Right atrium auricular region (tissue), 2 donors: Measurements from ENCODE around the gene CLNK. TPM values are rescaled to one million over a fixed set of nuclear protein-coding genes. Genes with fewer than 3 reads are reported as not detected.

Source experiments
- DNase-seq: peaks from one replicate; pipeline ENCODE4 v3.0.0-alpha.2; 2019; ENCODE audit warnings: low spot score
- H3K27ac ChIP-seq, 2 donors: fragments of 200-600 bp; sonication (generic); 1 replicate in 1 of 2; 2 replicates in 1 of 2; pipeline ENCODE4 v1.5.1; 2016 to 2019
- H3K27me3 ChIP-seq, 2 donors: fragments of 200-600 bp; sonication (generic); one replicate each; pipeline versions ENCODE4 v1.5.1 to v1.6.0; 2017 to 2019
- H3K36me3 ChIP-seq: fragments of 200-600 bp; sonication (generic); one replicate; pipeline ENCODE4 v1.5.1; 2016
- H3K4me1 ChIP-seq, 2 donors: fragments of 200-600 bp; sonication (generic); one replicate each; pipeline versions ENCODE4 v1.5.1 to v1.6.0; 2017 to 2019
- H3K4me3 ChIP-seq, 2 donors: fragments of 200-600 bp; sonication (generic); 1 replicate in 1 of 2; 2 replicates in 1 of 2; pipeline ENCODE4 v1.5.1; 2017 to 2019; ENCODE audit warnings: mild to moderate bottlenecking in 1 of 2, moderate library complexity in 1 of 2
- H3K9me3 ChIP-seq, 2 donors: fragments of 200-600 bp; sonication (generic); one replicate each; pipeline ENCODE4 v1.5.1; 2019
- total RNA-seq, 2 donors: library from RNA; depleted of rRNA; stranded (reverse); fragments of >200 nt; gene quantifications; one replicate each; pipeline ENCODE4 v1.1.0, GENCODE V29; 2016
- TF ChIP-seq, protein P1 (sequence below), 2 donors: fragments of 200-600 bp; sonication (generic); IDR thresholded peaks; one replicate each; pipeline ENCODE4 v1.5.1; 2019; ENCODE audit warnings: antibody characterized with exemption in 2 of 2

Gene CLNK
- total RNA-seq, 2 donors from 2014 or later = not detected

DNA sequence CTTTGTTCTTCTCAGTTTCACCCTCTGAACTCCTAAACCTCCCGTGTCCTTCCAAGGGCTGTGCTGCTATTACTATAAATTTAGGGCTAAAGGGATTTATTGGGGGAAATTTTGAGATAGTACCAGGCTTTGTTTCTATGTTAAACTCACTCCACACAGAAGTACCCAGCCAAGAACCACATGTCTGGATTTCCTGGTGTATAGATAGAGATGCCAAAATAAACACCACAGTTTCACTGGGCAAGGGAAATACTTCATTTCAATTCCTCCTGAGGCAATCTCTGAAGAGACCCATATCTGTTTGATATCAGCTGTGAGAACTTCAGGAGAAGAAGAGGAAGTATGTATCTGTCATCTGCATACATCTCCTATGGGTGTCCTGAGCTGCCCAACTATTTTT, 21.7 kb upstream of the CLNK start:
- H3K27ac ChIP-seq = no peak overlapping the region
- H3K9me3 ChIP-seq = no peaks in the 10 kb centered on the region

DNA sequence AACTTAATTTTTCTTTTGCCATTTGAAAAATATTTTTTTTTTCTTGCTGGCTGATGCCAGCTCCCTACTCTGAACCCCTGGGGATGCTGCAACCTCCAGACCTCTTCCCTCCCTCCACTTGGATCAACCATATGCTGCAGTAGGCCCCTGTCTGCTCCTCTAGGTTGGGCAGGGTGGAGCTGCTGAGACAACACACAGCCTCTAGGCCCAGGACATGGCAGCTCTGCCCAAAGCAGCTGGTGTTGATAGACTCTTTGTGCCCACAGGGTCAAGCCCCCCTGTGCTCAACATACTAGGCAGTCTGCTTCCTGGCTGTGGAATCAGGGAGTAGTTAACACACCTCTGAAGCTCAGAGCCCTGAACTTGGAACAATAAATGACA, 19.9 kb upstream of the CLNK start:
- no peak overlapping the region for H3K4me3 ChIP-seq
- TF ChIP-seq, protein P1, sequence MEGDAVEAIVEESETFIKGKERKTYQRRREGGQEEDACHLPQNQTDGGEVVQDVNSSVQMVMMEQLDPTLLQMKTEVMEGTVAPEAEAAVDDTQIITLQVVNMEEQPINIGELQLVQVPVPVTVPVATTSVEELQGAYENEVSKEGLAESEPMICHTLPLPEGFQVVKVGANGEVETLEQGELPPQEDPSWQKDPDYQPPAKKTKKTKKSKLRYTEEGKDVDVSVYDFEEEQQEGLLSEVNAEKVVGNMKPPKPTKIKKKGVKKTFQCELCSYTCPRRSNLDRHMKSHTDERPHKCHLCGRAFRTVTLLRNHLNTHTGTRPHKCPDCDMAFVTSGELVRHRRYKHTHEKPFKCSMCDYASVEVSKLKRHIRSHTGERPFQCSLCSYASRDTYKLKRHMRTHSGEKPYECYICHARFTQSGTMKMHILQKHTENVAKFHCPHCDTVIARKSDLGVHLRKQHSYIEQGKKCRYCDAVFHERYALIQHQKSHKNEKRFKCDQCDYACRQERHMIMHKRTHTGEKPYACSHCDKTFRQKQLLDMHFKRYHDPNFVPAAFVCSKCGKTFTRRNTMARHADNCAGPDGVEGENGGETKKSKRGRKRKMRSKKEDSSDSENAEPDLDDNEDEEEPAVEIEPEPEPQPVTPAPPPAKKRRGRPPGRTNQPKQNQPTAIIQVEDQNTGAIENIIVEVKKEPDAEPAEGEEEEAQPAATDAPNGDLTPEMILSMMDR (IDR thresholded peaks at IDR 0.05) = no peak
- no peak overlapping the region for H3K27ac ChIP-seq

More for the DNA sequence above, 21.7 kb upstream of the CLNK start:
- H3K27me3 ChIP-seq = no peaks in the 10 kb centered on the region
- H3K36me3 ChIP-seq = no peaks in the 10 kb centered on the region
- DNase-seq = no peak
- H3K4me3 ChIP-seq = no peak overlapping the region
- TF ChIP-seq, protein P1 (IDR thresholded peaks at IDR 0.05) = no peak
- no peaks in the 10 kb centered on the region for H3K4me1 ChIP-seq

DNA sequence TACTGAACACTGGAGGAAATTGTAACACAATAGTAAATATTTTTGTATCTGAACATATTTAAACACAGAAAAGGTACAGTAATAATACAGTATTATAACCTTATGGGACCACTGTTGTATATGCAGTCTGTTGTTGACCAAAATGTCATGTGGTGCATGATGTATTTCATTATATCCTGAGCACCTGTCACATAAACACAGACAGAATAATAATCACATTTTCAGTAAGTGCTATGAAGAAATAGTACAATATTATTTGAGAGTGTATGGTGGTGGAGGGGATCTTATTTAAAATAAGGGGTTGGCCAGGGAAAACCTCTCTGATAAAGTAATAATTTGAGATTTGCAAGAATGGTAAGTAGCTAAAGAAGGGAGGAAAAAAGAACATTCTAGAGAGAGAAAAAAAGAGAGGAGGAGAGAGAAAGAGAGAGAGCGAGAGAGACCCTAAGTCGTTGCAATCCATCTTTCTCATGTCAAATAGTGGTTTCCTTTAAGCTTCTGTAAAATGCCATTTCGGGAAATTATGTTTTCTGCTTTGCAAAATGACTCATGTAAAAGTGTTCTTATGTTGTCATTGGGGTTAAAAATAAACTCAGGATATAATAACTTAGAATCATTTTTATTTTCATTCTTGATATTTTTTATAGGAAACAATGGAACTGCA, 19.3 kb upstream of the CLNK start:
- no peak for DNase-seq

More for the DNA sequence above, 19.9 kb upstream of the CLNK start:
- Histone ChIP-seq H3K4me1 (no peaks in the 10 kb centered on the region), H3K27me3 (no peaks in the 10 kb centered on the region), H3K36me3 (no peaks in the 10 kb centered on the region), H3K9me3 (no peaks in the 10 kb centered on the region)
- DNase-seq = no peak

DNA sequence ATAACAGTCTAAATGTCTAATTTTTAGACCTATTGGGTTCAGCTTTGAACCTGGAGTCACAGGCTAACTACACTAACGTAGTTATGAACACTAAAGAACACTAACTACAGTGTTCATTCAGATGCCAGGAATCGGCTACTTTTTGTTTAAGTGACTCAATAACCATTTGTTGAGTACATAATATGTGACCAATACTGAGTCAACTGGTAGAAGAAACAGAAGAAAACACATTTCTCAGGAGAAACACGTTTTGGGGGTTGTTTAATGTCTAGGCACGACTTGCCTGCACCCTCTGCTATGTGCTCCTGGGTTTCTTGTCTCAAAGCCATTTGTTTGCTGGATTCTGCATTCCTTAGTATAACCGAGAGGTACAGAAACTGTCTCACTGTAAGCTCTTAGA, 18.6 kb upstream of the CLNK start:
- no peaks in the 10 kb centered on the region for H3K27me3 ChIP-seq
- no peaks in the 10 kb centered on the region for H3K4me1 ChIP-seq
- no peak for DNase-seq
- no peak overlapping the region for H3K27ac ChIP-seq
- no peaks in the 10 kb centered on the region for H3K9me3 ChIP-seq
- TF ChIP-seq, protein P1 (IDR thresholded peaks at IDR 0.05) = no peak
- no peak overlapping the region for H3K4me3 ChIP-seq
- H3K36me3 ChIP-seq = no peaks in the 10 kb centered on the region

More for the DNA sequence above, 19.3 kb upstream of the CLNK start:
- no peaks in the 10 kb centered on the region for H3K4me1 ChIP-seq
- TF ChIP-seq, protein P1 (IDR thresholded peaks at IDR 0.05) = no peak
- no peaks in the 10 kb centered on the region for H3K9me3 ChIP-seq
- H3K27ac ChIP-seq = no peak overlapping the region
- no peak overlapping the region for H3K4me3 ChIP-seq
- H3K36me3 ChIP-seq = no peaks in the 10 kb centered on the region
- no peaks in the 10 kb centered on the region for H3K27me3 ChIP-seq

DNA sequence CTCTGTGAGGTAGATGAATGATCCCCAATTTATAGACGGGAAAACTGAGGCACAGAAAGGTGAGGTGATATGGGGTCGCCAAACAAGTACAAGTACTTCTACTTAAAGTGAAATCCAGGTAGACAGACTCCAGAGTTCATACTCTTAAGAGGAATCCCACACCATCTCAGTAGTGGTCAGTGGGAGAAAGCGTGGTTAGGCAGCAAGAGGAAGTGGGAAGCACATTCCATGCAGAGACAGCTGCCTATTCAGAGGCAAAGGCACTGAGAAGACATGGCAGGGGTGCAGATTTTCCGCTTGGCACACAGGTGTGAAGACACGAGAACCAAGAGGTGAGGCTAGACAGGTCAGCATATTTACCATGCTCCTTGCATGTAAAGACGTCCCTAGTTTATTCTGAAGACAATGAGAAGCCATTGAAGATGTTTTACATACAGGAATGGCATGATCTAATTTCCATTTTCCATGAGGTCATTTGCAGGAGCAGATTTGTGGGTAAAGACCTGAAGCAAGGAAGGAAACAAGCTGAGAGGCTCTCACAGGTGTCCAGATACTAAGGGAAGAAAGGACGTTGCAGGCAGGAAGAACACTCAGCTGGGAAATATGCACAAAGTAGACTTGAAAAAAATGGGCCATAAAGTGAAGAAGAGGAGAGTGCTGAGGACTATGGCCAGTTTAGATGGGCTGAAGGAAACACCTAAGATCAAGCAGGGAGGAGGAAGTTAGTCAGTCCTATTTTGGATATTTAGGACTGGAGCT, 17.3 kb upstream of the CLNK start:
- no peaks in the 10 kb centered on the region for H3K4me1 ChIP-seq
- H3K27me3 ChIP-seq = no peaks in the 10 kb centered on the region
- no peak overlapping the region for H3K27ac ChIP-seq
- DNase-seq = no peak
- no peak overlapping the region for H3K4me3 ChIP-seq
- TF ChIP-seq, protein P1 (IDR thresholded peaks at IDR 0.05) = no peak
- H3K9me3 ChIP-seq = no peaks in the 10 kb centered on the region
- H3K36me3 ChIP-seq = no peaks in the 10 kb centered on the region
